Subcutaneous abdominal adipose tissue (tissue), 5 donors: ENCODE data around the gene FZD4.
A peak's percentile ranks its signal among the peaks of the same experiment; 100 is the strongest.
"Not testable (repeated sequence)": the region's sequence is repeated elsewhere in the genome, so short reads cannot be mapped to it uniquely, and the experiment has no call there.

Source experiments
- H3K27ac ChIP-seq: one replicate; pipeline ENCODE4 v1.7.0; 2013; ENCODE audit warnings: low read depth, mild to moderate bottlenecking, inconsistent platforms, low read length, moderate library complexity
- H3K27me3 ChIP-seq, 5 donors: one replicate each; pipeline ENCODE4 v1.7.0; 2013; ENCODE audit warnings: low read length in 5 of 5, inconsistent platforms in 1 of 5; ENCODE audit not compliant: control insufficient read depth in 5 of 5, insufficient read depth in 4 of 5
- H3K36me3 ChIP-seq, 5 donors: one replicate each; pipeline ENCODE4 v1.7.0; 2013; ENCODE audit warnings: low read length in 5 of 5; ENCODE audit not compliant: control insufficient read depth in 5 of 5, insufficient read depth in 5 of 5
- H3K4me1 ChIP-seq, 5 donors: one replicate each; pipeline ENCODE4 v1.7.0; 2013; ENCODE audit warnings: low read length in 5 of 5, mild to moderate bottlenecking in 3 of 5, moderate library complexity in 1 of 5; ENCODE audit not compliant: control insufficient read depth in 5 of 5, insufficient read depth in 5 of 5
- H3K4me3 ChIP-seq, 5 donors: one replicate each; pipeline ENCODE4 v1.7.0; 2013; ENCODE audit warnings: low read length in 5 of 5, low read depth in 1 of 5
- H3K9ac ChIP-seq, 5 donors: one replicate each; pipeline ENCODE4 v1.7.0; 2013; ENCODE audit warnings: low read length in 5 of 5, mild to moderate bottlenecking in 4 of 5, moderate library complexity in 3 of 5
- H3K9me3 ChIP-seq, 5 donors: one replicate each; pipeline ENCODE4 v1.7.0; 2013; ENCODE audit warnings: low read length in 5 of 5; ENCODE audit not compliant: control insufficient read depth in 5 of 5
- donor health status: healthy.
- donor health status: healthy.
- donor health status: healthy.
- donor health status: healthy.
- donor health status: healthy.

Gene FZD4

DNA sequence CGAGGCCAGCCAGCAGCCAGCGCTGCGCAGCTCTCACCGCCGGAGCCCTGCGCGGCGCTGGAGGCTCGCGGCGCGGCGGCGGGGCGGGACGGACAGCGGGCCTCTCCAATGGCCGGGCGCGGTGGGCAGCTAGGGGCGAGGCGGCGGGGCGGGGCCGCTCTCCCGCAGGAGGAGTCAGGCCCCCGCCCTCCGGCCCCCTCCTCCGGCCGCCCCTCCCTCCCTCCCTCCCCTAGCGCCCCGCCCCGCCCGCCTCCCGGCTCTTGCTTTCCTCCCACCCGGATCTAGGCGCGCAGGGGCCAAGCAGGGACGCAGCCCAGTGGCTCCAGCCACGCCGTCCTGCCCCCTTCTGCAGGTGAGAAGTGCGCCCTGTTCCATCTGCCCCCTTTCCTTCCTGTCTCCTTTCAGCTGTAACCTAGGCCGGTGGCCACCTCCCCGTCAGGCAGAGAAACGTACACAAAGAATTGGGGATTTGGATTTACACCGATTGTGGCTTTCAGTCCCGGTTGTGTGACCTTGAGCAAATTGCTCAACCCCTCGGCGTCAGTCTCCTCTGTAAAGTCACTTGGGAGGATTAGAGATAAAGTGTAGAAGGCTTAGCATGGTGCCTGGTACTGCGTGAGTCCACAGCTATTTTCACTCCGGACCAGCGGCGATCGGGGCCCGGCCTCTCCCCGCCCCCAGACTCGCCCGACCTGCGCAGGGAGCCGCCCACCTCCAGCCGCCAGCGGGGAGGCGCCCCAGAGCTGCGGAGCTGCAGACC, at the start of gene FZD4:
FZD4 (minus strand) TSS at position 35 of the 760 bp plus-strand sequence. CDS start 310 bp downstream, outside the sequence.
- peak within 1 kb of the TSS; percentile 83 to 91 (median 88) for H3K9ac ChIP-seq
- H3K4me3 ChIP-seq: peak within 1 kb of the TSS; percentile 92 to 99 (median 95)
- peaks cover 8 to 55% (median 45%) of the 10 kb centered on the region in 5 donors for H3K4me1 ChIP-seq
- peaks cover 0 to 19% (median 17%) of the 10 kb centered on the region in 5 donors for H3K36me3 ChIP-seq
- no peaks in the 10 kb centered on the region for H3K9me3 ChIP-seq
- peak within 1 kb of the TSS; percentile 98 for H3K27ac ChIP-seq
- H3K27me3 ChIP-seq: no peaks in the 10 kb centered on the region

DNA sequence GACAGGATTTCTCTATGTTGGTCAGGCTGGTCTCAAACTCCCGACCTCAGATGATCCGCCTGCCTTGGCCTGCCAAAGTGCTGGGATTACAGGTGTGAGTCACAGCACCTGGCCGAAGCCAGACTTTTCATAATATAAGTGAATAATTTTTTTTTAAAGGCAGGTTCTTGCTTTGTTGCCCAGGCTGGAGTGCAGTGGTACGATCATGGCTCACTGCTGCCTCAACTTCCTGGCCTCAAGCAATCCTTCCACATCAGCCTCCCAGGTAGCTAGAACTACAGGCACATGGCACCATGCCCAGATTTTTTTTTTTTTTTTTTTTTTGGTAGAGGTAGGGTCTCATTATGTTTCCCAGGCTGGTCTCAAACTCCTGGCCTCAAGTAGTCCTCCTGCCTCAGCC, 49.1 kb upstream of the FZD4 start:
- not testable (repeated sequence) for H3K4me3 ChIP-seq, H3K27me3 ChIP-seq, H3K9me3 ChIP-seq, H3K36me3 ChIP-seq, H3K27ac ChIP-seq, H3K9ac ChIP-seq
- peaks cover 0 to 28% (median 11%) of the 10 kb centered on the region in 5 donors for H3K4me1 ChIP-seq

DNA sequence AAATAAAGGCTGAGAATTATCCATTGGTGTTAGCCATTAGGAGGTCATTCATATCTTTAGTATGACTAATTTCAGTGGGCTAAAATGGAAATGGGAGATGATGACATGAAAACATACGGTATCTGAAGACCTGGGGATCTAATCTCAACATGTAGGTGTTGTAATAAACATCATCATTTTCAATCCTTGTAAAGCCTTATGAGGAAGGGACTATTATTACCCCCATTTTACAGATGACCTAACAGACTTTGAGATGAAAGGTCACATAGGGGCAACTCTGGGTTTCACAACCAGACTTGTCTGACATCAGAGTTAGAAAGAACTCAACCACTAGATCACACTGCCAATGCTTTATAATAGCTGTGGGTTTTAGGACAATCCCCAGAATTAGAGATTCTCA, 47.7 kb upstream of the FZD4 start:
- Histone ChIP-seq H3K4me3 (no peak overlapping the region), H3K9ac (no peak overlapping the region), H3K27me3 (no peaks in the 10 kb centered on the region), H3K4me1 (peaks cover 0 to 21% (median 9%) of the 10 kb centered on the region in 5 donors), H3K9me3 (no peaks in the 10 kb centered on the region), H3K36me3 (no peaks in the 10 kb centered on the region), H3K27ac (peak overlapping the region; percentile 15)

DNA sequence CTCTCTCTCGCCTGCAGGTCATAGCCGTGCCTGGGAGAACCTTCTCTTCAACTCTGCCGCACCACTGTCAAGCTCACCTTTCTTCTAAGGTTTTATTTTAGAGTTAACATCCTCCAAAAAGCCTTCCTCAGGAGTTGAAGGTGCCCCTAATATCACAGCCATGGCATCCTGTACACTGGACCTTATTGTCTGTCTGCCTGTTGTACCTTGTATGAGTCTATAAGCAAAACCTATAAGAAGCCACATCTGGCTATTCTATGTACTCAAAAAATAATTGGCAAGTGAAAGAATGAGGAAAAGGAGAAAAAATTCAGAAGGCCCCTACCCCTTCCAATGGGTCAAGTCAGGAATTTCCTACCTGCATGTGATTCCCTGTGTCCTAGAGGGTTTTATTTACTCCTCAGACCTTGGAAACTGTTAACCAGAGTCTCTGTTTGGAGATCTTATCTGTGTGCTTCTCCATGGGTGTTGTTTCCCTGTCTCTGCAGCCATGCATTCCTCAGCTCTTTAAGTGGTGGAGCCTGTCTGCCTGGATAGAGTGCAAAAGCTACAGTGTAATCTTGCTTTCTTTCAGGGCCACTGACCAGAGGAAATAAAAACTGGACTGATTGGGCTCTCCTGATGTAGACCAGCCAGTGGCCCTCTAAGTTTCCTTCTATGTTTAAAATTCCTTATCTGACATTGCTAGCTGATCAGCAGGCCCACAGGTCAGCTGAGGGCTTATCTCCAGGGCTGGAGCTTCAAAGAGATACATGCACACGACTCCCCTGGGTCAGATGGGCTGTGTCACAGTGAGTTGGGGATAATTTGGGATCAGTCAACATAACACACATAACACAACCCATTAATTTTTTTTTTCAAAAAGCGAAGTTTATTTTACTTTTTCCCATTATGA, 44.9 kb upstream of the FZD4 start:
- Histone ChIP-seq H3K4me1 (peaks cover 0 to 21% (median 4%) of the 10 kb centered on the region in 5 donors), H3K27ac (no peak overlapping the region), H3K9ac (peak overlapping the region in 1 of 5 donors; percentile 41), H3K9me3 (no peaks in the 10 kb centered on the region), H3K36me3 (no peaks in the 10 kb centered on the region), H3K27me3 (no peaks in the 10 kb centered on the region), H3K4me3 (no peak overlapping the region)

DNA sequence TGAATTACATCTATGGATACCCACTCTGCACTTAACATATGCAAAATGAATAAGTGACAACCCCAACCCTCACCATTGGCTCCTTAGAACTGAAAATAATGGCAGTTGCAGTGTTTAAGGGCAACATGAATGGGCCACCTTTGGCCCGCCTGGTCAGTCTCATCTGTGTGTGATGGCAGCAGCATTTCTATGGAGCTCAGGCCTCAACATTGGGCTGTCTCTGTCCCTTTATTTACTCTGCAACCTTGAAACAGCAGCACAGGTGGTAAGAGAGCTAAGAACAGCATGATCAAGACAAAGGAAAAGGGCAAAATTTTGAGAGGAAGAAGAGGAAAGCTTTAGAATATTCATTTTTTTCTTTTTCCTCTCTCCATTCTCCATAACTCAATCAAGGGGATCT, 44.2 kb upstream of the FZD4 start:
- no peaks in the 10 kb centered on the region for H3K36me3 ChIP-seq
- no peak overlapping the region for H3K27ac ChIP-seq
- H3K4me1 ChIP-seq: peaks cover 0 to 21% (median 4%) of the 10 kb centered on the region in 5 donors
- no peaks in the 10 kb centered on the region for H3K9me3 ChIP-seq
- no peak overlapping the region for H3K9ac ChIP-seq
- no peaks in the 10 kb centered on the region for H3K27me3 ChIP-seq
- H3K4me3 ChIP-seq: no peak overlapping the region

DNA sequence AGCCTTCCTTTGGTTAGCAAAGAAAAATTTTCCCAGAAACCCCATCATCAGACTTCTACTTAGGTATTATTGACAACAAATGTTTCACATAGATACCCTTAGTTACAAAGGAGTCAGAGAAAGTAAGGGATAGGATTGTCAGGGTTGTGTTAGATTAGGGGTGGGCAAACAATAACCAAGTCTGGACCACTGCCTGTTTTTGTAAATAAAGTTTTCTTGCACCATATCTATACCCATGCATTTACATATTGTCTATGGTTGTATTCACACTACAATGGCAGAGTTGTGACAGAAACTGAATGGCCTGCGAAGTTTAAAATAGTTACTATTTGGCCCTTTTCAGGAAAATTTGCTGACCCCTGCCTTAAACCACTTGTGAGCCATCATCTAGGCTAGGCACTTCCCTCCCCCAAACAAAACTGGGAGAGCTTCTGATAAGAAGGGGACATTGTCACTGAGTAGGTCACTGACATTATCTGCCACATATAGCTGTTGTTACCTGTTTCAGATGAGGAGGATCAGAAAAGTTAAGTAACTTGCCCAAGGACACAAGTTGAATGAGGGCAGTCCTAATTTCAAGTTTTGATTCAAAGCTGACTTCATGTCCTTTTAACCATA, 41.9 kb upstream of the FZD4 start:
- Histone ChIP-seq H3K36me3 (no peaks in the 10 kb centered on the region), H3K4me1 (peaks cover 3 to 23% (median 10%) of the 10 kb centered on the region in 5 donors), H3K9me3 (no peaks in the 10 kb centered on the region), H3K27me3 (no peaks in the 10 kb centered on the region), H3K9ac (no peak overlapping the region), H3K4me3 (no peak overlapping the region), H3K27ac (no peak overlapping the region)

DNA sequence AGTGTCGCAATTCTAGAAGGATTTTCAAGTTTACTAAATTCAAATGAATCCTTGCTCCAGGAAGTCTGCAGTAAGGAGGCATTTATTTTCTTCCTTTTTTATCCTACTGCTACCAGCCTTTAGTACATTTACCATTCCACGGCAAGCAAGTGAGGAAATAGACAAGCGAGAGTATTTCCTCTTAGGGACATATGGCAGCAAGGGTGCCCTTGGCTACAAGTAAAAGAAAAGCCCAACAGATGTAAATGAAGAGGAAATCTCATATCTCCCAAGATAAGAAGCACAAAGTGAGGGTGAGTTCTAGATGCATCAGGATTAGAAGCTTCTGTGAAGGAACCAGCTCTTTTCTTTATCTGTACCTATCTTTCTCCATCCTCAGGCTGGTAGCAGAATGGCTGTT, 37.8 kb upstream of the FZD4 start:
- H3K4me1 ChIP-seq: peaks cover 7 to 40% (median 27%) of the 10 kb centered on the region in 5 donors

DNA sequence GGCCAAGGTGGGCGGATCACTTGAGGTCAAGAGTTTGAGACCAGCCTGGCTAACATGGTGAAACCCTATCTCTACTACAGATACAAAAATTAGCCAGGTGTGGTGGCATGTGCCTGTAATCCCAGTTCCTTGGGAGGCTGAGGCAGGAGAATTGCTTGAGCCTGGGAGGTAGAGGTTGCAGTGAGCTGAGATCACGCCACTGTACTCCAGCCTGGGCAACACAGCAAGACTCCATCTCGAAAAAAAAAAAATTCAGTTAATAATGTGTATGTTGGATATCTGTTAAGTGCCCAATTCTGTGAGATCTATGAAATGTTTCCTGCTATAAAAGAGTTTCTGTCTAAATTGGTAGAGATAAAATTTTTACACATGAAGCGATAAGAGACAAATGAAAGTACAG, 37.1 kb upstream of the FZD4 start:
- not testable (repeated sequence) for H3K9me3 ChIP-seq, H3K4me3 ChIP-seq, H3K27me3 ChIP-seq, H3K36me3 ChIP-seq
- H3K4me1 ChIP-seq: peaks cover 7 to 47% (median 27%) of the 10 kb centered on the region in 5 donors
- H3K27ac ChIP-seq: peak overlapping the region; percentile 77
- H3K9ac ChIP-seq: peak overlapping the region in 1 of 5 donors; percentile 45

More for the DNA sequence above, 37.8 kb upstream of the FZD4 start:
- H3K9ac ChIP-seq: peak overlapping the region in 2 of 5 donors; percentile 35 to 45
- no peak overlapping the region for H3K4me3 ChIP-seq
- peak overlapping the region; percentile 77 for H3K27ac ChIP-seq
- H3K27me3 ChIP-seq: no peaks in the 10 kb centered on the region
- no peaks in the 10 kb centered on the region for H3K9me3 ChIP-seq
- H3K36me3 ChIP-seq: no peaks in the 10 kb centered on the region

DNA sequence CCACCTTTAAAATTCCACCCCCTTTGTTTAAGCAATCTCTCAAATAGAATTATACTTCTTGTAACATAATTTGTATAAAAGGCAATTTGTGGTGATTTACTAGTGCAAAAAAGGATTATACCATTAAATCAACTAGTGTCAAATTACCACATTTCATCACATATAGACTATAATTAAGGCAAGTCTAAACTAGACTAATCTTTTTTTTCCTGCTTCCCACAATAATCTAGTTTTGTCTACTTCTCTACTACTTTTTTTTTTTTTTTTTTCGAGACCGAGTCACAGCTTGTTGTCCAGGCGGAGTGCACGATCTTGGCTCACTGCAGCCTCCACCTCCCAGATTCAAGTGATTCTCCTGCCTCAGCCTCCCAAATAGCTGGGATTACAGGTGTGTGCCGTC, 36.1 kb upstream of the FZD4 start:
- H3K9me3 ChIP-seq: no peaks in the 10 kb centered on the region
- no peaks in the 10 kb centered on the region for H3K36me3 ChIP-seq
- H3K4me1 ChIP-seq: peaks cover 7 to 49% (median 27%) of the 10 kb centered on the region in 5 donors
- H3K9ac ChIP-seq: no peak overlapping the region
- peak overlapping the region; percentile 77 for H3K27ac ChIP-seq
- H3K27me3 ChIP-seq: no peaks in the 10 kb centered on the region
- no peak overlapping the region for H3K4me3 ChIP-seq
